KBM-7 (cell line): ENCODE data around the gene SARDH.

Source experiments
- DNase-seq: peaks from one replicate; pipeline ENCODE4 v3.0.0-alpha.2; 2015
- in situ Hi-C: fragments of 300-500 bp; cut with MboI; formaldehyde crosslinking; loops from 2 replicates; pipeline ENCODE4 v1.14.3; 2020; ENCODE audit warnings: low sequenced_read_pairs, low pct_unique_long_range_greater_than_20kb, mixed read lengths

Gene SARDH

GRCh38 chr9:133737774-133738639 lies at the start of gene SARDH:
SARDH (minus strand) TSS chr9:133738352; CDS start chr9:133734173, 4,179 bp downstream.
- DNase-seq, result peak; percentile 33
- in situ Hi-C loops, result no loop called here

GRCh38 chr9:133787754-133788025 lies 49.5 kb upstream of the SARDH start:
- no peak for DNase-seq
- in situ Hi-C loops, result no loop called here

- no peak for DNase-seq
These were observed 49.0 kb upstream of the SARDH start for GRCh38 chr9:133786907-133787753.

GRCh38 chr9:133786371-133786753 lies 48.2 kb upstream of the SARDH start:
- in situ Hi-C loops, result no loop called here
- no peak for DNase-seq

More at GRCh38 chr9:133786907-133787753, 49.0 kb upstream of the SARDH start:
- in situ Hi-C loops, result no loop called here

GRCh38 chr9:133785753-133786370 lies 47.7 kb upstream of the SARDH start:
- DNase-seq, result no peak
- in situ Hi-C loops, result no loop called here

GRCh38 chr9:133784731-133785561 lies 46.8 kb upstream of the SARDH start:
- in situ Hi-C loops, result no loop called here
- DNase-seq, result no peak

- in situ Hi-C loops, result no loop called here
- no peak for DNase-seq
These were observed 45.2 kb upstream of the SARDH start for GRCh38 chr9:133783331-133783731.

- in situ Hi-C loops, result no loop called here
- peak; percentile 54 for DNase-seq
These were observed 44.3 kb upstream of the SARDH start for GRCh38 chr9:133782157-133783130.

- DNase-seq, result no peak
- in situ Hi-C loops, result no loop called here
These were observed 43.6 kb upstream of the SARDH start for GRCh38 chr9:133781828-133782135.

GRCh38 chr9:133780962-133781827 lies 43.0 kb upstream of the SARDH start:
- no peak for DNase-seq
- in situ Hi-C loops, result no loop called here

- in situ Hi-C loops, result no loop called here
- DNase-seq, result no peak
These were observed 42.3 kb upstream of the SARDH start for GRCh38 chr9:133780404-133780945.

- in situ Hi-C loops, result loop anchor here (10.0 kb wide), 1 partner anchor 215 kb away; the partner anchor contains the start of gene VAV2
- no peak for DNase-seq
These were observed 41.6 kb upstream of the SARDH start for GRCh38 chr9:133779516-133780403.

- no peak for DNase-seq
- in situ Hi-C loops, result loop anchor here (10.0 kb wide), 1 partner anchor 216 kb away; the partner anchor contains the start of gene VAV2
These were observed 40.9 kb upstream of the SARDH start for GRCh38 chr9:133779081-133779480.

- DNase-seq, result no peak
- in situ Hi-C loops, result loop anchor here (10.0 kb wide), 1 partner anchor 216 kb away; the partner anchor contains the start of gene VAV2
These were observed 40.3 kb upstream of the SARDH start for GRCh38 chr9:133778336-133779013.

- DNase-seq, result no peak
- in situ Hi-C loops, result loop anchor here (10.0 kb wide), 1 partner anchor 217 kb away; the partner anchor contains the start of gene VAV2
These were observed 39.7 kb upstream of the SARDH start for GRCh38 chr9:133777871-133778270.
